ENCODE results near the gene ZBTB21.

DNA sequence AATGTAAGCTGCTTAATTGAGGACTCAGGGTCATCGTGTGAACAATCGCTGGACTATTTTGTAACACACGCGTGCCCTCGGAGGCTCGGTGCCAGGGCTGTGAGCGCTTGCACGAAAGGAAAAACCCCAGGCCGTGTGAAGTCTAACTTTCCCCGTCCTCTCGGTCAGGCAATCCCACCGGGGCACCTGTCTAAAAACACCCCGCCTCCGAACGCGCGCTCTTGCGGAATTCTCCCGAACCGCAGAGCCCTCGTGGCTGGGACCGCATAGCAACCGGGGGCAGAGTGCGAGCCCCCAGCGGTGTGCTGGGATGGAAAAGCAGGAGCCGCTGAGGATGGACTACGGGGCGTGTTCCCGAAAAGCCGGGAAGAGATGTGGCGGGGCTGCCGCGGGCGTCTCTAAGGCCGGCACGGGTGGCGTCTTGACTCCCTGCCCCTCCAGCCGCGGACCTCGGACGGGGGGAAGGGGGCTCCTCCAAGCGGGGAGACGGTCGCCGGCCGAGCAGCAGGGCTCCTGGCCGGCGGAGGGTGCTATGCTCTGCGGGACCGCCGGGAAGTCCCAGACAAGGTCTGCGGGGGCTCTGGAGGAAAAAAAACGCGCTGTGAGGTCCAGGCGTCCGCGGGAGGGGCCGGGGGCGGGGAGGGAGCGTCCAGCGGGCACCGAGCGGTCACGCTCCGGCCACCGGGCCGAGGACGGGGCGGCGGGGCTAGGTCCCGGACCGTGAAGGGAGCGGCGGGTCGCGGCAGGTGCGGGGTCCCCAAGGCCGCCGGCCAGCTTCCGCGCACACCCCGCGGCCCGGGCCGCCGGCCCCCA is 936 bp downstream of the ZBTB21 start:
- TF ChIP-seq ZNF274 (IDR thresholded peaks at IDR 0.05; ENCODE audit: low read depth, low read length) (no peak), YY1 (IDR thresholded peaks at IDR 0.05; ENCODE audit: insufficient read depth, insufficient read length) (no peak)
